ENCODE data around the gene SRSF3.
A peak's percentile ranks its signal among the peaks of the same experiment; 100 is the strongest.
"Not testable (repeated sequence)": the region's sequence is repeated elsewhere in the genome, so short reads cannot be mapped to it uniquely, and the experiment has no call there.

SRSF3 gene

DNA sequence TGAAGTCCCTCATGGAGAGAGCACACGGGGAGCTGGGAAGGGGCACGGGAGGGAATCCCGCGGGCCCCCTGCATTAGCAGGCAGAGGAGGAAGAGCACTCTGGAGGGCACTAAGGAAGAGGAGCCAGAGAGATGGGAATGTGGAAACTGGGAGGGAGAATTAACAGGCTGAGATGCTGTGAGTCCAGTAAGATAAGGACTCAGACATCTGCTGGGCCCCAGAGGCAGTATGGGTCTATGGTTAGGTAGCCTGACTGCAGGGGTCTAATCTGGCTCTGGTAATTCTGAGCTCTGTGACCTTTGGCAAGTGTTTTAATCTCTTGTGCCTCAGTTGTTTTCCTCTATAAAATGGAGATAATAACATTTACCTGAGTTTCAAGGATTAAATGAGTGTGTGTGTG, 15.7 kb upstream of the SRSF3 start:
- no peaks in the 10 kb centered on the region for H3K36me3 ChIP-seq

DNA sequence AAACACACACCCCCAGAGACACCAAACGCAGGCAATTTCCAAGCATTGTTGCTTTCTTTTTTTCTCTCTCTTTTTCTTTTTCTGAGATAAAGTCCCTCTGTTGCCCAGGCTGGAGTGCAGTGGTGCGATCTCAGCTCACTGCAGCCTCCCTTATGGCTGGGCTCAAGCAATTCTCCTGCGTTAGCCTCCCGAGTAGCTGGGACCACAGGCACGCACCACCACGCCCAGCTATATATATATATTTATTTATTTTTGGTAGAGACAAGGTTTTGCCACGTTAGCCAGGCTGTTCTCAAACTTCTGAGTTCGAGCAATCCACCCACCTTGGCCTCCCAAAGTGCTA, 14.0 kb upstream of the SRSF3 start:
- DNase-seq = no peak
- Histone ChIP-seq H3K4me3 (ENCODE audit: low read depth, low read length) (no peak overlapping the region), H3K9me3 (ENCODE audit: severe bottlenecking) (no peaks in the 10 kb centered on the region), H3K36me3 (no peaks in the 10 kb centered on the region), H3K27ac (no peak overlapping the region), H3K27me3 (ENCODE audit: insufficient read depth, low read depth, severe bottlenecking) (no peaks in the 10 kb centered on the region)
- TF ChIP-seq, protein P1, sequence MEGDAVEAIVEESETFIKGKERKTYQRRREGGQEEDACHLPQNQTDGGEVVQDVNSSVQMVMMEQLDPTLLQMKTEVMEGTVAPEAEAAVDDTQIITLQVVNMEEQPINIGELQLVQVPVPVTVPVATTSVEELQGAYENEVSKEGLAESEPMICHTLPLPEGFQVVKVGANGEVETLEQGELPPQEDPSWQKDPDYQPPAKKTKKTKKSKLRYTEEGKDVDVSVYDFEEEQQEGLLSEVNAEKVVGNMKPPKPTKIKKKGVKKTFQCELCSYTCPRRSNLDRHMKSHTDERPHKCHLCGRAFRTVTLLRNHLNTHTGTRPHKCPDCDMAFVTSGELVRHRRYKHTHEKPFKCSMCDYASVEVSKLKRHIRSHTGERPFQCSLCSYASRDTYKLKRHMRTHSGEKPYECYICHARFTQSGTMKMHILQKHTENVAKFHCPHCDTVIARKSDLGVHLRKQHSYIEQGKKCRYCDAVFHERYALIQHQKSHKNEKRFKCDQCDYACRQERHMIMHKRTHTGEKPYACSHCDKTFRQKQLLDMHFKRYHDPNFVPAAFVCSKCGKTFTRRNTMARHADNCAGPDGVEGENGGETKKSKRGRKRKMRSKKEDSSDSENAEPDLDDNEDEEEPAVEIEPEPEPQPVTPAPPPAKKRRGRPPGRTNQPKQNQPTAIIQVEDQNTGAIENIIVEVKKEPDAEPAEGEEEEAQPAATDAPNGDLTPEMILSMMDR (IDR thresholded peaks at IDR 0.05; ENCODE audit: low read depth, low read length) = no peak

More for the DNA sequence above, 15.7 kb upstream of the SRSF3 start:
- Histone ChIP-seq H3K4me3 (ENCODE audit: low read depth, low read length) (no peak overlapping the region), H3K9me3 (ENCODE audit: severe bottlenecking) (peaks cover 2% of the 10 kb centered on the region), H3K27ac (no peak overlapping the region), H3K27me3 (ENCODE audit: insufficient read depth, low read depth, severe bottlenecking) (no peaks in the 10 kb centered on the region)
- TF ChIP-seq, protein P1 (IDR thresholded peaks at IDR 0.05; ENCODE audit: low read depth, low read length) = no peak
- DNase-seq = no peak

DNA sequence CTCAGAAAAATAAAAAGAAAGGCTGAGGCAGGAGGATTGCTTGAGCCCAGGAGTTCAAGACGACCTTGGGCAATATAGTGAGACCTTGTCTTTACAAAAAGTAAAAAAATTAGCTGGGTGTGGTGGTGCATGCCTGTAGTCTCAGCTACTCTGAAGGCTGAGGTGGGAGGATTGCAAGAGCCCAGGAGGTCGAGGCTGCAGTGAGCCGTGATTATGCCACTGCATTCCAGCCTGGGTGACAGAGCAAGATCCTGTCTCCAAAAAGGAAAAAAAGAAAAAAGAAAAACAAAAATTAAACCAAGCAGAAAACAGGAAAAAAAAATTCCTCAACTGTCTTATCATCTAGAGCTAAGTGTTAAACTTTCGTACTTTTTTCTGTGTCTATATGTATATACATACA, 12.4 kb upstream of the SRSF3 start:
- no peak overlapping the region for H3K27ac ChIP-seq
- no peaks in the 10 kb centered on the region for H3K9me3 ChIP-seq (ENCODE audit: severe bottlenecking)
- DNase-seq = no peak
- no peak overlapping the region for H3K4me3 ChIP-seq (ENCODE audit: low read depth, low read length)
- H3K36me3 ChIP-seq = no peaks in the 10 kb centered on the region
- no peaks in the 10 kb centered on the region for H3K27me3 ChIP-seq (ENCODE audit: insufficient read depth, low read depth, severe bottlenecking)
- TF ChIP-seq, protein P1 (IDR thresholded peaks at IDR 0.05; ENCODE audit: low read depth, low read length) = no peak

DNA sequence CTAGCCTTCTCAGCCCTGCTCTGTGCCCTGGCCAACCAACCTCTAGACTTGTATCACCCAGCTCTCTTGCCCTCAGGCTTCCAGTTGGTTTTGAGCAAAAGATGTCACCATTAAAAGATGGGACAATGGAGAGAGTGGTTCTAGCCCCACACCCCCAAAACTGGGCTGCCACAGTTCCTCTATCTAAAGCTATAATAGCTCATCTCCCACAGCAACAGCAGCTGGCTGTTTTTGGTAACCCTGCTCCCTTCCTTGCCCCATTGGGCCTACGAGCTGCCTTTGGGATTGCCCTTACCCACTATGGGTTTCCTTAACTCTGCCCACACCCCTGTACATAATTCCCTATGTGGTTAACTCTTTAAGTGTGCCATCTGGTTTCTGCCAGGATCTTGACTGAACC, 7.6 kb upstream of the SRSF3 start:
- no peak overlapping the region for H3K4me3 ChIP-seq (ENCODE audit: low read depth, low read length)
- TF ChIP-seq, protein P1 (IDR thresholded peaks at IDR 0.05; ENCODE audit: low read depth, low read length) = no peak
- no peaks in the 10 kb centered on the region for H3K9me3 ChIP-seq (ENCODE audit: severe bottlenecking)
- DNase-seq = no peak
- H3K27ac ChIP-seq = no peak overlapping the region
- no peaks in the 10 kb centered on the region for H3K27me3 ChIP-seq (ENCODE audit: insufficient read depth, low read depth, severe bottlenecking)
- H3K36me3 ChIP-seq = no peaks in the 10 kb centered on the region

DNA sequence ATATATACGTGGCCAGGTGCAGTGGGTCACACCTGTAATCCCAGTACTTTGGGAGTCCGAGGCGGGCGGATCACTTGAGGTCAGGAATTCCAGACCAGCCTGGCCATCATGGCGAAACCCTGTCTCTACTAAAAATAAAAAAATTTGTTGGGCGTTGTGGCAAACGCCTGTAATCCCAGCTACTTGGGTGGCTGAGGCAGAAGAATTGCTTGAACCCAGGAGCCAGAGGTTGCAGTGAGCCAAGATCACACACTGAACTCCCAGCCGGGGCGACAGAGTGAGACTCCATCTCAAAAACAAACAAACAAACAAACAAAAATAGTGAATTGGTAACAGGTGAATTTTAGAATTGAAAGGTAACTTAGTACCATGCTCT, 5.1 kb upstream of the SRSF3 start:
- H3K27me3 ChIP-seq (ENCODE audit: insufficient read depth, low read depth, severe bottlenecking); H3K9me3 ChIP-seq (ENCODE audit: severe bottlenecking); DNase-seq; H3K4me3 ChIP-seq (ENCODE audit: low read depth, low read length); H3K36me3 ChIP-seq; H3K27ac ChIP-seq: not testable (repeated sequence)

DNA sequence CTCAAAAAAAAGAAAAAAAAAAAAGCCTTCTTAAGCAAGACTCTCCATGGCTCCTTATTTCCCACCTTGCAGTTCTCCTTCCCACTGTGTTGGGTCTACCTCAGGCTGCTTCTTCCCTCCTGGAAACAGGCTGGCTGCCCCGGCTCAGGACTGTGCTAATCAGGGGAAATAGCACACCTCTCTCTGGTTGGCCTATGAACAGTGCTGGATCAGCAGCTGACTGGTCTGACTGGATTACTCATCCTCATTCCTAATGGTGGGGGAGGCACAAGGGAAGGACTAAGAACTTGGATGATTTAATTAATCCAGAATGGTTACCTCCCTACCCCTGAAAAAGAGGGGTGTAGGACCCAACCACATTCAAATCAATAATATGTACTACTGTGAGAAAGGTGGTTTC, 3.9 kb upstream of the SRSF3 start:
- Histone ChIP-seq H3K27ac (no peak overlapping the region), H3K36me3 (peaks cover 9% of the 10 kb centered on the region)

More for the DNA sequence above, 3.9 kb upstream of the SRSF3 start:
- TF ChIP-seq, protein P1 (IDR thresholded peaks at IDR 0.05; ENCODE audit: low read depth, low read length) = no peak
- DNase-seq = peak; percentile 52
- H3K27me3 ChIP-seq (ENCODE audit: insufficient read depth, low read depth, severe bottlenecking) = no peaks in the 10 kb centered on the region
- no peaks in the 10 kb centered on the region for H3K9me3 ChIP-seq (ENCODE audit: severe bottlenecking)
- H3K4me3 ChIP-seq (ENCODE audit: low read depth, low read length) = no peak overlapping the region

Data from WERI-Rb-1 (cell line).